Panc1 (cell line): Measurements from ENCODE around the gene NF1. TPM values are rescaled to one million over a fixed set of nuclear protein-coding genes. Genes with fewer than 3 reads are reported as not detected.

ENCODE experiments used
- ATAC-seq: fragments of 200-7000 bp; cut with Tn5 transposase; 2 replicates; pipeline ENCODE4 v1.9.1; 2020; ENCODE audit warnings: mild to moderate bottlenecking, moderate library complexity
- BruUV-seq: library from RNA; stranded (reverse); fragments of 400-500 nt; replicated peaks from 2 replicates; lab custom pipeline; 2021; lab: Mats Ljungman, UMichigan
- CTCF ChIA-PET: fragments of 300-600 bp; sonication (Branson Sonifier 250); formaldehyde crosslinking; loops from one replicate; lab custom pipeline; 2022; ENCODE audit warnings: antibody characterized with exemption; lab: Charles Lee
- POLR2A ChIA-PET: fragments of 300-600 bp; sonication (Branson Sonifier 250); formaldehyde crosslinking; loops from one replicate; lab custom pipeline; 2022; ENCODE audit warnings: antibody characterized with exemption; lab: Charles Lee
- DNase-seq: peaks from one replicate; pipeline ENCODE4 v3.0.0-alpha.2; 2010; ENCODE audit warnings: low read depth, low spot score
- H3K27ac ChIP-seq: 2 replicates; pipeline ENCODE4 v1.5.1; 2011; ENCODE audit warnings: mild to moderate bottlenecking, low read length, inconsistent platforms
- H3K27me3 ChIP-seq: fragments of 200-500 bp; sonication (Bioruptor generic); 2 replicates; pipeline ENCODE4 v1.6.0; 2014; ENCODE audit warnings: low read length, inconsistent platforms; ENCODE audit not compliant: control insufficient read depth, insufficient read depth
- H3K36me3 ChIP-seq: fragments of 200-500 bp; sonication (Bioruptor generic); 2 replicates; pipeline ENCODE4 v1.5.1; 2014; ENCODE audit warnings: inconsistent platforms, mild to moderate bottlenecking, low read length, moderate library complexity; ENCODE audit not compliant: control insufficient read depth, insufficient read depth
- H3K4me1 ChIP-seq: 2 replicates; pipeline ENCODE4 v1.5.1; 2011; ENCODE audit warnings: inconsistent platforms, mild to moderate bottlenecking, low read length, moderate library complexity; ENCODE audit not compliant: control insufficient read depth, insufficient read depth
- H3K4me3 ChIP-seq, 2 experiments: 2 replicates each; pipeline ENCODE4 v1.5.1; 2011 to 2012; ENCODE audit warnings: low read depth in 2 of 2, low read length in 2 of 2, mild to moderate bottlenecking in 2 of 2, inconsistent platforms in 1 of 2, moderate library complexity in 1 of 2
- H3K9me3 ChIP-seq: fragments of 200-500 bp; sonication (Bioruptor generic); 2 replicates; pipeline ENCODE4 v1.5.1; 2014; ENCODE audit warnings: low read depth, mild to moderate bottlenecking, inconsistent platforms, low read length, moderate library complexity; ENCODE audit not compliant: control insufficient read depth, insufficient read depth
- POLR2AphosphoS5 ChIP-seq: IDR thresholded peaks from 2 replicates; pipeline ENCODE4 v1.6.1; 2012; ENCODE audit warnings: mild to moderate bottlenecking, low read depth, low read length, moderate library complexity
- SIN3A ChIP-seq: IDR thresholded peaks from 2 replicates; pipeline ENCODE4 v1.6.1; 2012; ENCODE audit warnings: low read depth, mild to moderate bottlenecking, low read length, moderate library complexity, borderline replicate concordance; ENCODE audit not compliant: insufficient read depth
- TCF7L2 ChIP-seq: IDR thresholded peaks from 2 replicates; pipeline ENCODE4 v1.6.1; 2011; ENCODE audit warnings: mild to moderate bottlenecking, low read depth, low read length, inconsistent platforms
- in situ Hi-C: cut with HindIII; loops from 2 replicates; pipeline ENCODE4 v1.10.0; 2016; ENCODE audit warnings: low sequenced_read_pairs, low pct_unique_long_range_greater_than_20kb
- intact Hi-C: fragments of 100-400 bp; cut with micrococcal nuclease; formaldehyde crosslinking; loops from one replicate; pipeline ENCODE4 v1.10.0; 2022; ENCODE audit not compliant: unreplicated experiment
- total RNA-seq: library from RNA; stranded (reverse); gene quantifications from one replicate; pipeline ENCODE4 v1.2.1, GENCODE V29; 2021; ENCODE audit not compliant: unreplicated experiment
- TF ChIP-seq, protein P1 (sequence below), 2 experiments: IDR thresholded peaks; 2 replicates each; pipeline ENCODE4 v1.6.1; 2011 to 2012; ENCODE audit warnings: low read depth in 2 of 2, control low read depth in 1 of 2, low read length in 1 of 2, mild to moderate bottlenecking in 1 of 2, moderate library complexity in 1 of 2; ENCODE audit not compliant: insufficient read depth in 1 of 2
- TF ChIP-seq, protein P2 (sequence below): fragments of 450-650 bp; IDR thresholded peaks from 2 replicates; pipeline ENCODE4 v1.5.1; 2017; ENCODE audit warnings: mild to moderate bottlenecking

The NF1 gene
- total RNA-seq, 1 experiment from 2014 or later = 82.5 TPM

DNA sequence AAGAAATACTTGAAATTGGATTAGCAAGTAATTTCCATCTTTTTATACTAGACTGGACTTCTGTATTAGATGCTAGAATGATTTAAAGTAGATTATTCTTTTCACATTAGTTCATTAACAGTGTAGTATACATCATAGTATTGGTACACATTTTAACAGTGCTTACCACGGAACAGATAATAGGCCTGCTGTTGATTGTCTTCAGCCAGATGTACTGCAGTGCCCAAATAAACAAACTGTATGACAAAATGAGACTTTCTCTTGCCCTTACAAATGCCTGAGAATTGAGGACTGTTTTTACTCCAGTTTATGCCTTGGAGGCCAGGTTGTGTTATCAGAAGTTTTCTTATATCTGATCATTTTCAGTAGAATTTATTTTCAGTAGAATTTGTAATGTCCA is 226.0 kb downstream of the NF1 start:
- CTCF ChIA-PET = interaction anchor here (0.6 kb wide), 1 partner anchor 74 kb away, joined by 3 read pairs; no protein-coding TSS in a partner anchor
- no peak overlapping the region for H3K27ac ChIP-seq
- H3K4me1 ChIP-seq = no peaks in the 10 kb centered on the region
- H3K4me3 ChIP-seq = no peak overlapping the region
- TF ChIP-seq, protein P1, sequence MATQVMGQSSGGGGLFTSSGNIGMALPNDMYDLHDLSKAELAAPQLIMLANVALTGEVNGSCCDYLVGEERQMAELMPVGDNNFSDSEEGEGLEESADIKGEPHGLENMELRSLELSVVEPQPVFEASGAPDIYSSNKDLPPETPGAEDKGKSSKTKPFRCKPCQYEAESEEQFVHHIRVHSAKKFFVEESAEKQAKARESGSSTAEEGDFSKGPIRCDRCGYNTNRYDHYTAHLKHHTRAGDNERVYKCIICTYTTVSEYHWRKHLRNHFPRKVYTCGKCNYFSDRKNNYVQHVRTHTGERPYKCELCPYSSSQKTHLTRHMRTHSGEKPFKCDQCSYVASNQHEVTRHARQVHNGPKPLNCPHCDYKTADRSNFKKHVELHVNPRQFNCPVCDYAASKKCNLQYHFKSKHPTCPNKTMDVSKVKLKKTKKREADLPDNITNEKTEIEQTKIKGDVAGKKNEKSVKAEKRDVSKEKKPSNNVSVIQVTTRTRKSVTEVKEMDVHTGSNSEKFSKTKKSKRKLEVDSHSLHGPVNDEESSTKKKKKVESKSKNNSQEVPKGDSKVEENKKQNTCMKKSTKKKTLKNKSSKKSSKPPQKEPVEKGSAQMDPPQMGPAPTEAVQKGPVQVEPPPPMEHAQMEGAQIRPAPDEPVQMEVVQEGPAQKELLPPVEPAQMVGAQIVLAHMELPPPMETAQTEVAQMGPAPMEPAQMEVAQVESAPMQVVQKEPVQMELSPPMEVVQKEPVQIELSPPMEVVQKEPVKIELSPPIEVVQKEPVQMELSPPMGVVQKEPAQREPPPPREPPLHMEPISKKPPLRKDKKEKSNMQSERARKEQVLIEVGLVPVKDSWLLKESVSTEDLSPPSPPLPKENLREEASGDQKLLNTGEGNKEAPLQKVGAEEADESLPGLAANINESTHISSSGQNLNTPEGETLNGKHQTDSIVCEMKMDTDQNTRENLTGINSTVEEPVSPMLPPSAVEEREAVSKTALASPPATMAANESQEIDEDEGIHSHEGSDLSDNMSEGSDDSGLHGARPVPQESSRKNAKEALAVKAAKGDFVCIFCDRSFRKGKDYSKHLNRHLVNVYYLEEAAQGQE (IDR thresholded peaks at IDR 0.05; ENCODE audit: insufficient read depth in 1 of 2, low read depth in 2 of 2, low read length in 1 of 2) = no peak
- no peak for TF ChIP-seq TCF7L2
- TF ChIP-seq POLR2AphosphoS5 = no peak
- TF ChIP-seq, protein P2, sequence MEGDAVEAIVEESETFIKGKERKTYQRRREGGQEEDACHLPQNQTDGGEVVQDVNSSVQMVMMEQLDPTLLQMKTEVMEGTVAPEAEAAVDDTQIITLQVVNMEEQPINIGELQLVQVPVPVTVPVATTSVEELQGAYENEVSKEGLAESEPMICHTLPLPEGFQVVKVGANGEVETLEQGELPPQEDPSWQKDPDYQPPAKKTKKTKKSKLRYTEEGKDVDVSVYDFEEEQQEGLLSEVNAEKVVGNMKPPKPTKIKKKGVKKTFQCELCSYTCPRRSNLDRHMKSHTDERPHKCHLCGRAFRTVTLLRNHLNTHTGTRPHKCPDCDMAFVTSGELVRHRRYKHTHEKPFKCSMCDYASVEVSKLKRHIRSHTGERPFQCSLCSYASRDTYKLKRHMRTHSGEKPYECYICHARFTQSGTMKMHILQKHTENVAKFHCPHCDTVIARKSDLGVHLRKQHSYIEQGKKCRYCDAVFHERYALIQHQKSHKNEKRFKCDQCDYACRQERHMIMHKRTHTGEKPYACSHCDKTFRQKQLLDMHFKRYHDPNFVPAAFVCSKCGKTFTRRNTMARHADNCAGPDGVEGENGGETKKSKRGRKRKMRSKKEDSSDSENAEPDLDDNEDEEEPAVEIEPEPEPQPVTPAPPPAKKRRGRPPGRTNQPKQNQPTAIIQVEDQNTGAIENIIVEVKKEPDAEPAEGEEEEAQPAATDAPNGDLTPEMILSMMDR = no peak
- no peaks in the 10 kb centered on the region for H3K27me3 ChIP-seq
- no peak for ATAC-seq
- H3K9me3 ChIP-seq = no peaks in the 10 kb centered on the region
- DNase-seq = no peak
- in situ Hi-C loops (no loop called here), intact Hi-C loops (no loop called here)
- POLR2A ChIA-PET = no interaction called here
- no TSS peak for BruUV-seq
- no peaks in the 10 kb centered on the region for H3K36me3 ChIP-seq

- peak; percentile 21; the same call in 1 of the 2 replicates for ATAC-seq
- ChIA-PET CTCF (no interaction called here), POLR2A (no interaction called here)
- no peaks in the 10 kb centered on the region for H3K4me1 ChIP-seq
- no peak within 1 kb of the TSS for H3K4me3 ChIP-seq
- in situ Hi-C loops (no loop called here), intact Hi-C loops (no loop called here)
- no peaks in the 10 kb centered on the region for H3K36me3 ChIP-seq
- DNase-seq = no peak
- H3K9me3 ChIP-seq = no peaks in the 10 kb centered on the region
- no peak within 1 kb of the TSS for H3K27ac ChIP-seq
- no peaks in the 10 kb centered on the region for H3K27me3 ChIP-seq
- BruUV-seq = no TSS peak
- no peak for TF ChIP-seq SIN3A
- TF ChIP-seq POLR2AphosphoS5 = no peak
- TF ChIP-seq, protein P2 = no peak
- no peak for TF ChIP-seq TCF7L2
- TF ChIP-seq, protein P1 (IDR thresholded peaks at IDR 0.05; ENCODE audit: insufficient read depth in 1 of 2, low read depth in 2 of 2, low read length in 1 of 2) = no peak
Observed at GRCh38 chr17:31321481-31321880, 226.7 kb downstream of the NF1 start, which contains the start of gene EVI2A. Gene EVI2A (minus strand): TSS chr17:31321622. CDS start chr17:31319013, 2,609 bp downstream.
